GM19025 (cell line): ENCODE data around the gene IL1RL1.

Source experiments
- ATAC-seq: cut with Tn5 transposase; IDR thresholded peaks from one replicate; pipeline ENCODE4 v1.9.1; 2021; ENCODE audit warnings: mild to moderate bottlenecking, low read depth, moderate library complexity; ENCODE audit not compliant: unreplicated experiment

IL1RL1 gene

DNA sequence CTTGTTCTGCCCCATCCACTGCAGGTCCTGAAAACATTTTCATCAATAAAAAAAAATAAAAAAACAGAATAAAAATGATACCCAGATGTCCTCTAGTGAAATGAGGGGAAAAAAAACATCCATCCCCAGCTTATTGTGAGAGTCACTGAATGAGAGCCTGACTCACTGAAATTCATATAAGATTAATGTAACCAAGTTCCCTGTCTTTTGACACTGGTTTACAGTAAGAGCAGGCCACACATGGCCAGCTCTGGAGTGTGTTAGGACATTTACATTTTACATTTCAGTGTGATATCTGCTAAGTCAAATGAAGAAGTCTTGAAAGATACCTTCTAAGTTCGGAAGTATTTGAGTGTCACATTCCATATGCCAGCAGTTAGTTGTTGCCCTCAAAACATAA, 23.1 kb downstream of the IL1RL1 start:
- no peak for ATAC-seq

- ATAC-seq = no peak
These were observed 24.6 kb downstream of the IL1RL1 start for GRCh38 chr2:102335871-102336366.

GRCh38 chr2:102336502-102336945, 25.2 kb downstream of the IL1RL1 start:
- ATAC-seq = no peak

DNA sequence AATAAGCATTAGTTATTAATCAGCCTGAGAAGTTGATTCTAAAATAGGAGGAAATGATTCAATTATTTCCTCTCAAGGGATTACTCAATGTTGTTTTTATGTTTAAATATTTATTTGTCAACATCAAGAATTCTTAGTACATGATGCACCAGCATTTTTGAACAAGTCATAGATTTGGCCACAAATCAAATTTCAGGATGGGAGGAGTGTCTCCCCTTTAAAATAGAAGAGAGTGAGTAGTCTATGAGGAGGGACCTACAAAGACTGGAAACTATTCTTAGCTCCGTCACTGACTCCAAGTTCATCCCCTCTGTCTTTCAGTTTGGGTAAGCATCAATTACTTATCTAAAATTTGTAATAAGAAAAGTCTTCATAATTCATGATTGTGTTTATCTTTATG, 25.6 kb downstream of the IL1RL1 start:
- ATAC-seq = no peak

GRCh38 chr2:102337481-102338386, 26.4 kb downstream of the IL1RL1 start:
- ATAC-seq = no peak

- ATAC-seq = no peak
These were observed 29.4 kb downstream of the IL1RL1 start for GRCh38 chr2:102340778-102341177.

- ATAC-seq = no peak
These were observed 31.5 kb downstream of the IL1RL1 start for GRCh38 chr2:102342888-102343287.

DNA sequence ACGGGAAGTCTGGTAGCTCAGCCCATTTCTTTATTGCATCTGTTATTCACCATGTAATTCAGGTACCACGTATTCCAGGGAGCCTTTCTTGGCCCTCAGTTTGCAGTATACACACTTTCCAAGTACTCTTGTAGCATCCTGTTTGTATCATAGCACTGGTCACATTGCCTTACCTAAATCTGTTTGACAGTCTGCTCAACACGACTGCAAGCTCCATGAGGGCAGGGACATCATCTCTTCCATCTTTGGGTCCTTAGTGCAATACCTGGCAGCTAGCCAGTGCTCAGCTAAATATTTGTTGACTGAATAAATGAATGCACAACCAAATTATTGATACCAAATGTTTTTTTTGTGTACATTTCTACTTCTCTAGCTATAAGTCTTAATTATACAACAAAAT, 33.0 kb downstream of the IL1RL1 start:
- ATAC-seq = no peak

- no peak for ATAC-seq
These were observed 34.1 kb downstream of the IL1RL1 start for GRCh38 chr2:102345329-102345920.

DNA sequence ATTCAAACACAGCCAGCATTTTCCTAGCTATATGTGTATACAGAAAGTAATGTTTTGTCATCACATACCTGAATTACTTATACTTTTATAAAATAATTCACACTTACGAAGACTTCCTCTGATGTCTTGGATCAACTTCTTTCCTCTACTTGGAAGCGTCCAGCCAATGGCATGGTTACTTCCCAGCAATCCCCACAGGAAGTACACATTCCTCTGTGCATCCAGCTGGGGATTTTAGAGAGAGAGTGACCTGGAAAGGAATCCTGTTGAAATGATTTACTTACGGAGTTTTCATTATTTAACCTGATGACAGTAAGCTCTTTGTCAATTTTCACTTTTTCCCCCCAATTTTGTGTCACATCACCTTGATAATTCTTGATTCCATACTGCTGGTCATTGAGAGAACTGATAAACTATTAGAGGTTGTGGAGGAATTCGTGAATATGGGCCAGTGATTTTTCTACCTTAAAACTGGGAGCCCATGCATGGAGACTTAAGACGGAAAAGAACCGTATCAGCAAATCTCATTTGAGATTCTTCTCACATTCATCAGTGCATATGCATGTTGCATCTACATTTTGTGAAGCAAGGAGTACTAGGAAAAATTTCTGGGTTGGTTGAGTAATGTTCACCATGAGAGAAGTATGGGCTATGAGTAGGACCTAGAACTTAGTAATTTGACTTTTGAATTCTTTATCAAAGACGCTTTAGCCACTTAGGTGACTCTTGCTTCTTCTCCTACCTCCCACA, 35.2 kb downstream of the IL1RL1 start:
- no peak for ATAC-seq

DNA sequence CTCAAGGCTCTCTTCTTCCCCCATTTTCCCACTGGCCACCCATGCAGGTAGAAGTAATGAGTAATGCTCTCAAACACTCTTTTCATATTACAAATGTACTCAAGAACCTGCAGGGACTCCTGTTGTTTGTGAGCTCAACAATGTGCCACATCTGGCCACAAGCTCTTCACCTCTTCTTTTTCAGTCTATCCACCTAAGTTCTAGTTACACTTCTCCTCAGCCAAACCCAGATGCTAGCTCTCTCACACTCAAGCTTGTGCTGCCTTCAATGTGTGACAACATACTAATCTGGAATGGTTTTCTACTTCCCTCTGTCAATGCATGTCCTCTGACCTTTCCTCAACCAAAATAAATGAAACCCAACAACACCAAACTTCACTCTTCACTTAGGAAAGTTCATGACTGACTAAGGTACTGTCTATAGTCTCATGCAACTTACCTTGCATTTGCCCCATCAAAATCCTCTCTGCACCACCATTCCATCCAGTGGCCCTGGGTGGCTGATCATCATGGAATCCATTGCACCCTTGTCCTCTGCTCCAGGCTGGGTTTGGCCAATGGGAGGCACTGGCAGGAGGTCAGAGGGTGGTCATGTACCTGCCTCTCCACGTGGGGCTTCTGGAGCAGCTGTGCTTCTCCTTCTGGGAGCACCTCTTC, 38.9 kb downstream of the IL1RL1 start:
- no peak for ATAC-seq

- peak; percentile 95 for ATAC-seq
These were observed 44.4 kb downstream of the IL1RL1 start, which contains the start of gene IL18R1 for GRCh38 chr2:102355526-102356380. Gene IL18R1 (plus strand): TSS chr2:102355796. CDS start chr2:102362661, 6,865 bp downstream.

DNA sequence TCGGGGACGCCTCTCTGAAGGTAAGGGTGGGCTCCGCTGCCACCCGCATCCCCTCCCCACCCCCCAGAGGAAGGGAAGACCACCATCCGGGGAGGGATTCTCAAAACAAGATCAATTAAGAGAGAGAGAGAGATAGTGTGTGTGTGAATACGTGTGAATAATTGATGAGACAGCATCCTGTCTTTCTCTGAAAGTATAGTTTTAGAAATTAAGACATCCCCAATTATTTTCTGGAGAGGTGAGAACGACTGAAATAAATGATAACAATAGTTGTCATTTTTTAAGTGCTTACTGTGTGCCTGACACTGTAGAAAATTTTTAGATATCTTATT, 45.0 kb downstream of the IL1RL1 start:
- ATAC-seq = no peak

DNA sequence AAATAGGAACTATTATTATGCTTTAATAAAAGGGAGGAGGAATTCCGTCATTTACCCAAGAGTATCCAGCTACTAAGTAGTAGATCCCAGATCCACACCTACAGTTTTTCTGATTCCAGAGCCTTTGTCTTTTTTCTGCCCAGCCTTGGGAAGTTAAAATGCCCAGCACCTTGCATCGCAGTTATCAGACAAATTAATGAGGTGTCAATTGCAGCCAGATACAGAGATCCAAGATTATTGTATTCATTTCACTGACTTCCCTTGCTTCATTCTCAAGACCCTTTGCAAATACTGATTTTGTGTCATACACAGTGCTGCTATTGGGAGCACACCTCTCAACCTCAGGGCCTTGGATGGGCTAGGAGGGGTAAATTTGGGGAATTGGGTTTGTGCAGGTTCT, 45.4 kb downstream of the IL1RL1 start:
- ATAC-seq = no peak

DNA sequence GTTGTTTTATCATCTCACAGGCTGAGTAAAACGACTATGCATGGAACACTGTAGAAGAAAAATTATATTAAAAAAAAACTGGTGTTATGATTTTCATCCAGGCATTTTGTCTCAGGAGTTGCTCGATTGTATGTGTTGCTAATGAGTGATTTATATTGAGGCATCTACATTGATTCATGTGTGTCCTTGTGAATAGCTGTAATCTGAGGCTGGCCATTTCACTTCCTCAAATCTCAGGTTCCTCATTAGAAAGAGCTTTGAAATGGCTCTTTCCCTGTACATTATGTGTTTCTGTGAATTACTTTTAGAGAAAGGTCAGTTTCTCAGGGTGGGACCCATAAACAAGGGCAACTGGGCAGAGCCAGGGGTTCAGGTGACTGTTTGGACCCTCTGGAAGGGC, 46.6 kb downstream of the IL1RL1 start:
- no peak for ATAC-seq

DNA sequence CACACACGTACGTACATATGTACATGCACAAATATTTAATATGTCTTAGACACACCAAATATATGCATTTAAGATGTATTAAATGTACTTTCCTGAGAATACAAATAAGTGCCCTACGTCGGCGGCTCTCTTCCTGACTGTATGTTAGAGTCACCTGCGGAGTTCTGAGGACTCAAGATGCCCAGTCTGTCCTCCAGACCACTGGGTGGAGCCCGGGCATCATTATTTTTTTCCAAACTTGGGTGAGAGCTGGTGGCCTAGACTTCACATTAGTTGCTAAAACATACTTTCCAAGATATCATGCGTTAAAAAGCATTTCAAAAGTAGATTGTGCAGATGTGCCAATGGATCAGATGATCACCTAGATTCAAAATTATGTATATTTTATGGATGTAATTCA, 47.1 kb downstream of the IL1RL1 start:
- no peak for ATAC-seq

DNA sequence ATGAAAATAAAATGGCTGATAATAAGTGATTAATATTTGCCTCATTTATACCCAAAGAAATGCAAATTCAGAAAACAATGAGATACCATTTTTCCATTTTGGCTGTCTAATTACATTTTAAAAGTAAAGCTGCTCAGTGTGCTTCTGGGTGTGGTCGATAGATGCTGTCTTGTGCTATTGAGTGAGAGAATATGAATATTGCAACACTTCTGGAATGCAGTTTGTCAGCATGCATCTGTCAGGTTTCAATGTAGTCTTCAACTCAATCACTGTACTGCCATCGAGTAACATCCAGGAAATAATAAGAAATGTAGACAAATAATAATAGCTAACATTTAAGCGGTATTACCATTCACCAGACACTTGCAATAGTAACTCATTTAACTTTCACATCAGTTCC, 48.2 kb downstream of the IL1RL1 start:
- ATAC-seq = no peak

- no peak for ATAC-seq
These were observed 50.4 kb downstream of the IL1RL1 start for GRCh38 chr2:102361632-102362241.

DNA sequence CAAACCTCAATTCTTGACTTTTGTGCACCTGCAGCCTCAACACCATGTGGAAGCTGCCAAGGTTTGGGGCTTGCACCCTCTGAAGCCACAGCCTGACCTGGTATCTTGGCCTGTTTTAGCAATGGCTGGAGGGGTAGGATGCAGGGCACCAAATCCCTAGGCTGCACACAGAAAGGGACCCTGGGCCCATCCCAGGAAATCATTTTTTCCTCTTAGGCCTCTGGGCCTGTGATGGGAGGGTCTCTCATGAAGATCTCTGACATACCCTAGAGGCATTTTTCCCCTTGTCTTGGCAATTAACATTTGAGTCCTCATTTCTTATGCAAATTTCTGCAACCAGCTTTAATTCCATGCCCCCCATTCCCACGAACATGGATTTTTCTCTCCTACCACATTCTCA, 54.4 kb downstream of the IL1RL1 start:
- ATAC-seq = no peak
